H9 (cell line): ENCODE results near the gene CYP27C1. TPM values are rescaled to one million over a fixed set of nuclear protein-coding genes. Genes with fewer than 3 reads are reported as not detected.
A peak's percentile ranks its signal among the peaks of the same experiment; 100 is the strongest.

ENCODE experiments used
- DNase-seq: peaks from one replicate; pipeline ENCODE4 v3.0.0-alpha.2; 2017
- H2AFZ ChIP-seq: one replicate; pipeline ENCODE4 v1.6.1; 2013; ENCODE audit warnings: mild to moderate bottlenecking, low read length, control low read depth, moderate library complexity
- H2AK5ac ChIP-seq: 2 replicates; pipeline ENCODE4 v1.6.1; 2013; ENCODE audit warnings: low read length, control low read depth, mixed read lengths; ENCODE audit not compliant: insufficient read length
- H2BK120ac ChIP-seq: one replicate; pipeline ENCODE4 v1.6.1; 2013; ENCODE audit warnings: low read depth, mild to moderate bottlenecking, low read length, control low read depth, inconsistent platforms; ENCODE audit not compliant: poor library complexity, severe bottlenecking
- H2BK12ac ChIP-seq: 2 replicates; pipeline ENCODE4 v1.6.1; 2013; ENCODE audit warnings: low read length, control low read depth, mixed read lengths, low read depth; ENCODE audit not compliant: insufficient read length
- H2BK15ac ChIP-seq: 2 replicates; pipeline ENCODE4 v1.6.1; 2013; ENCODE audit warnings: low read depth, low read length, control low read depth
- H2BK20ac ChIP-seq: one replicate; pipeline ENCODE4 v1.6.1; 2013; ENCODE audit warnings: low read depth, mild to moderate bottlenecking, low read length, control low read depth, inconsistent platforms; ENCODE audit not compliant: poor library complexity, severe bottlenecking
- H2BK5ac ChIP-seq: 2 replicates; pipeline ENCODE4 v1.6.1; 2013; ENCODE audit warnings: low read length, control low read depth, mixed read lengths; ENCODE audit not compliant: insufficient read length
- H3K14ac ChIP-seq: 2 replicates; pipeline ENCODE4 v1.6.1; 2013; ENCODE audit warnings: low read length, control low read depth; ENCODE audit not compliant: insufficient read depth
- H3K18ac ChIP-seq: 2 replicates; pipeline ENCODE4 v1.6.1; 2013; ENCODE audit warnings: low read depth, mild to moderate bottlenecking, mixed read lengths, low read length, control low read depth; ENCODE audit not compliant: insufficient read length
- H3K23ac ChIP-seq: 2 replicates; pipeline ENCODE4 v1.6.1; 2013; ENCODE audit warnings: low read length, control low read depth, mixed read lengths, low read depth; ENCODE audit not compliant: insufficient read length
- H3K23me2 ChIP-seq: 2 replicates; pipeline ENCODE4 v1.6.1; 2013; ENCODE audit warnings: low read depth, mild to moderate bottlenecking, mixed read lengths, low read length, control low read depth; ENCODE audit not compliant: insufficient read length, poor library complexity, severe bottlenecking
- H3K27ac ChIP-seq: 2 replicates; pipeline ENCODE4 v1.5.1; 2013; ENCODE audit warnings: low read length, control low read depth, mixed read lengths, low read depth; ENCODE audit not compliant: insufficient read length
- H3K27me3 ChIP-seq: 2 replicates; pipeline ENCODE4 v1.6.1; 2013; ENCODE audit warnings: low read length, control low read depth, inconsistent platforms; ENCODE audit not compliant: insufficient read depth
- H3K4ac ChIP-seq: 2 replicates; pipeline ENCODE4 v1.6.1; 2013; ENCODE audit warnings: low read depth, mild to moderate bottlenecking, control low read depth, inconsistent platforms, low read length, moderate library complexity
- H3K4me1 ChIP-seq: 2 replicates; pipeline ENCODE4 v1.6.1; 2013; ENCODE audit warnings: low read length, control low read depth, inconsistent platforms; ENCODE audit not compliant: insufficient read depth
- H3K4me2 ChIP-seq: 2 replicates; pipeline ENCODE4 v1.6.1; 2013; ENCODE audit warnings: low read length, control low read depth, mixed read lengths; ENCODE audit not compliant: insufficient read length, insufficient read depth
- H3K56ac ChIP-seq: 2 replicates; pipeline ENCODE4 v1.6.1; 2013; ENCODE audit warnings: low read depth, mild to moderate bottlenecking, mixed read lengths, low read length, control low read depth; ENCODE audit not compliant: insufficient read length
- H3K79me1 ChIP-seq: 2 replicates; pipeline ENCODE4 v1.6.1; 2013; ENCODE audit warnings: low read depth, mild to moderate bottlenecking, moderate library complexity, low read length, control low read depth, inconsistent platforms; ENCODE audit not compliant: insufficient read depth, poor library complexity, severe bottlenecking
- H3K79me2 ChIP-seq: 2 replicates; pipeline ENCODE4 v1.6.1; 2013; ENCODE audit warnings: low read length, control low read depth, inconsistent platforms; ENCODE audit not compliant: insufficient read depth
- H3K9ac ChIP-seq: 2 replicates; pipeline ENCODE4 v1.6.1; 2013; ENCODE audit warnings: low read length, control low read depth, mixed read lengths; ENCODE audit not compliant: insufficient read length; ENCODE audit errors: extremely low read depth
- H3K9me3 ChIP-seq: one replicate; pipeline ENCODE4 v1.6.1; 2013; ENCODE audit warnings: low read depth, low read length, inconsistent platforms; ENCODE audit not compliant: control insufficient read depth
- H3T11ph ChIP-seq: one replicate; pipeline ENCODE4 v1.6.1; 2013; ENCODE audit warnings: mild to moderate bottlenecking, low read length, control low read depth, inconsistent platforms
- H4K20me1 ChIP-seq: one replicate; pipeline ENCODE4 v1.6.1; 2013; ENCODE audit not compliant: control insufficient read depth, insufficient read length, insufficient read depth
- H4K5ac ChIP-seq: 2 replicates; pipeline ENCODE4 v1.6.1; 2013; ENCODE audit warnings: low read depth, mild to moderate bottlenecking, mixed read lengths, low read length, control low read depth; ENCODE audit not compliant: insufficient read length
- H4K8ac ChIP-seq: replicated peaks from 2 replicates; pipeline ENCODE4 v1.6.1; 2013; ENCODE audit warnings: low read length, control low read depth, mixed read lengths, low read depth; ENCODE audit not compliant: insufficient read length
- H4K91ac ChIP-seq: 2 replicates; pipeline ENCODE4 v1.6.1; 2013; ENCODE audit warnings: low read depth, mild to moderate bottlenecking, moderate library complexity, mixed read lengths, low read length, control low read depth; ENCODE audit not compliant: insufficient read length
- H3K27ac Mint-ChIP-seq, 3 experiments: 2 replicates in 2 of 3; 3 replicates in 1 of 3; pipeline ENCODE4 v1.8.0; 2020 to 2021; ENCODE audit warnings: mixed read lengths in 3 of 3, mild to moderate bottlenecking in 1 of 3, moderate library complexity in 1 of 3
- H3K27me3 Mint-ChIP-seq: 2 replicates; pipeline ENCODE4 v1.8.0; 2021; ENCODE audit warnings: low read depth, mild to moderate bottlenecking, moderate library complexity, mixed read lengths
- H3K36me3 Mint-ChIP-seq, 3 experiments: 2 replicates in 2 of 3; 3 replicates in 1 of 3; pipeline ENCODE4 v1.8.0; 2020 to 2021; ENCODE audit warnings: low read depth in 3 of 3, mixed read lengths in 3 of 3; ENCODE audit not compliant: insufficient read depth in 1 of 3
- H3K4me1 Mint-ChIP-seq, 2 experiments: 2 replicates each; pipeline ENCODE4 v1.8.0; 2020; ENCODE audit warnings: mixed read lengths in 2 of 2
- H3K4me3 Mint-ChIP-seq, 2 experiments: 2 replicates in 1 of 2; 3 replicates in 1 of 2; pipeline ENCODE4 v1.8.0; 2020 to 2021; ENCODE audit warnings: mild to moderate bottlenecking in 2 of 2, mixed read lengths in 2 of 2, moderate library complexity in 1 of 2
- H3K9me3 Mint-ChIP-seq, 2 experiments: 2 replicates in 1 of 2; 3 replicates in 1 of 2; pipeline ENCODE4 v1.8.0; 2020; ENCODE audit warnings: mild to moderate bottlenecking in 2 of 2, mixed read lengths in 2 of 2, moderate library complexity in 1 of 2
- CTCF ChIP-seq: fragments of 200-600 bp; sonication (generic); conservative IDR thresholded peaks from 3 replicates; pipeline ENCODE4 v1.8.0; 2021; ENCODE audit warnings: antibody characterized with exemption, mild to moderate bottlenecking
- WGBS: extraction: QIAGEN DNeasy Blood & Tissue Kit; methylation state at CpG from one replicate; pipeline ENCODE4 v1.1.7; 2013; ENCODE audit warnings: missing lambda C conversion rate, low lambda C conversion rate, mixed read lengths; ENCODE audit not compliant: insufficient read length; ENCODE audit errors: extremely low coverage; 5-methylcytosine and 5-hydroxymethylcytosine counted together
- long read RNA-seq: library from polyadenylated mRNA; unstranded; transcript quantifications from one replicate; pipeline ENCODE4 v2.0.0, GENCODE V29; 2020
- total RNA-seq: library from RNA; stranded (reverse); gene quantifications from 2 replicates; pipeline ENCODE4 v1.2.1, GENCODE V29; 2021

Gene CYP27C1
- 2.3 TPM in 2 replicates for total RNA-seq
- long read RNA-seq, partial matches to known transcripts, result 1 of 10 reads
- long read RNA-seq, other reads (novel, unspliced or antisense), result 8 of 10 reads

GRCh38 chr2:127220102-127220767 lies at the start of gene CYP27C1:
Gene CYP27C1, minus strand, starts transcription at chr2:127220299. Its CDS starts 29 bp downstream, at chr2:127220270.
- Histone ChIP-seq H2AFZ (peak within 1 kb of the TSS; percentile 33), H2BK120ac (no peak within 1 kb of the TSS), H3K18ac (peak within 1 kb of the TSS; percentile 84), H3K23ac (no peak within 1 kb of the TSS), H3K23me2 (peaks cover 12% of the 10 kb centered on the region), H2BK15ac (no peak within 1 kb of the TSS), H3K14ac (peak within 1 kb of the TSS; percentile 89), H3T11ph (no peak within 1 kb of the TSS), H2BK12ac (no peak within 1 kb of the TSS), H4K5ac (no peak within 1 kb of the TSS), H3K4me2 (peak within 1 kb of the TSS; percentile 75), H4K8ac (no peak within 1 kb of the TSS), H3K9ac (peak within 1 kb of the TSS; percentile 40), H3K4me1 (peaks cover 3% of the 10 kb centered on the region; the same call in 1 of the 2 replicates), H2BK5ac (no peak within 1 kb of the TSS), H3K79me2 (no peaks in the 10 kb centered on the region), H2BK20ac (no peak within 1 kb of the TSS), H3K79me1 (no peaks in the 10 kb centered on the region), H2AK5ac (no peak within 1 kb of the TSS), H4K20me1 (no peaks in the 10 kb centered on the region), H3K9me3 (no peaks in the 10 kb centered on the region), H4K91ac (no peak within 1 kb of the TSS), H3K27ac (no peak within 1 kb of the TSS), H3K4ac (no peak within 1 kb of the TSS), H3K56ac (no peak within 1 kb of the TSS), H3K27me3 (no peaks in the 10 kb centered on the region; the same call in 1 of the 2 replicates)
- TF ChIP-seq CTCF, result no peak
- H3K27me3 Mint-ChIP-seq, result peaks cover 49% of the 10 kb centered on the region
- no CpG with 5 or more reads among the region's 43 CpGs for WGBS
- peak within 1 kb of the TSS; percentile 48 to 97 (median 90) for H3K27ac Mint-ChIP-seq
- peak; percentile 45 for DNase-seq
- no peaks in the 10 kb centered on the region; a peak in 1 of 7 replicates for H3K36me3 Mint-ChIP-seq
- H3K4me1 Mint-ChIP-seq, result peaks cover 22 to 24% of the 10 kb centered on the region in 2 experiments
- H3K4me3 Mint-ChIP-seq, result peak within 1 kb of the TSS; percentile 88 to 97
- no peaks in the 10 kb centered on the region for H3K9me3 Mint-ChIP-seq
